ENCODE results near the gene SPDL1. TPM values are rescaled to one million over a fixed set of nuclear protein-coding genes. Genes with fewer than 3 reads are reported as not detected.

The SPDL1 gene
- total RNA-seq, 2 donors from 2014 or later: 8.0 to 13.7 TPM

- intact Hi-C loops (cut with DNase I): no loop called here
- no peaks in the 10 kb centered on the region for H3K27me3 ChIP-seq
- DNase-seq: no peak
- H3K36me3 ChIP-seq: peaks cover 11% of the 10 kb centered on the region
- H3K4me1 ChIP-seq: no peaks in the 10 kb centered on the region
- H3K9ac ChIP-seq (ENCODE audit: low read depth in 2 of 2, low read length in 2 of 2): no peak overlapping the region
- no peak overlapping the region for H3K4me3 ChIP-seq
- no peak overlapping the region for H3K27ac ChIP-seq
- no peak for TF ChIP-seq CTCF (IDR thresholded peaks at IDR 0.05)
- no peaks in the 10 kb centered on the region for H3K9me3 ChIP-seq
These were observed 8.1 kb downstream of the SPDL1 start for GRCh38 chr5:169591636-169592035.

- no peak overlapping the region for H3K27ac ChIP-seq
- no peak overlapping the region for H3K9ac ChIP-seq (ENCODE audit: low read depth in 2 of 2, low read length in 2 of 2)
These were observed 9.5 kb downstream of the SPDL1 start for GRCh38 chr5:169592937-169593650.

GRCh38 chr5:169595172-169595820 is 11.7 kb downstream of the SPDL1 start:
- DNase-seq: no peak
- no peak overlapping the region for H3K9ac ChIP-seq (ENCODE audit: low read depth in 2 of 2, low read length in 2 of 2)
- no peak for TF ChIP-seq CTCF (IDR thresholded peaks at IDR 0.05)
- no peaks in the 10 kb centered on the region for H3K27me3 ChIP-seq
- H3K27ac ChIP-seq: no peak overlapping the region
- no peak overlapping the region for H3K4me3 ChIP-seq
- intact Hi-C loops (cut with DNase I): no loop called here
- no peaks in the 10 kb centered on the region for H3K9me3 ChIP-seq
- peaks cover 11% of the 10 kb centered on the region for H3K36me3 ChIP-seq
- H3K4me1 ChIP-seq: no peaks in the 10 kb centered on the region

More at GRCh38 chr5:169592937-169593650, 9.5 kb downstream of the SPDL1 start:
- intact Hi-C loops (cut with DNase I): no loop called here
- no peaks in the 10 kb centered on the region for H3K27me3 ChIP-seq
- H3K9me3 ChIP-seq: no peaks in the 10 kb centered on the region
- no peak overlapping the region for H3K4me3 ChIP-seq
- peaks cover 11% of the 10 kb centered on the region for H3K36me3 ChIP-seq
- H3K4me1 ChIP-seq: no peaks in the 10 kb centered on the region
- no peak for TF ChIP-seq CTCF (IDR thresholded peaks at IDR 0.05)
- DNase-seq: no peak

GRCh38 chr5:169599451-169599850 is 15.9 kb downstream of the SPDL1 start:
- Histone ChIP-seq H3K4me3 (no peak overlapping the region), H3K36me3 (no peaks in the 10 kb centered on the region), H3K9me3 (no peaks in the 10 kb centered on the region), H3K4me1 (no peaks in the 10 kb centered on the region), H3K9ac (ENCODE audit: low read depth in 2 of 2, low read length in 2 of 2) (no peak overlapping the region), H3K27ac (no peak overlapping the region), H3K27me3 (no peaks in the 10 kb centered on the region)
- DNase-seq: no peak
- TF ChIP-seq CTCF (IDR thresholded peaks at IDR 0.05): no peak
- intact Hi-C loops (cut with DNase I): no loop called here

GRCh38 chr5:169602535-169602934 is 19.0 kb downstream of the SPDL1 start:
- DNase-seq: no peak
- no peak overlapping the region for H3K4me3 ChIP-seq
- H3K27ac ChIP-seq: no peak overlapping the region
- no peaks in the 10 kb centered on the region for H3K4me1 ChIP-seq
- H3K9me3 ChIP-seq: no peaks in the 10 kb centered on the region
- no peak for TF ChIP-seq CTCF (IDR thresholded peaks at IDR 0.05)
- H3K9ac ChIP-seq (ENCODE audit: low read depth in 2 of 2, low read length in 2 of 2): no peak overlapping the region
- no peaks in the 10 kb centered on the region for H3K27me3 ChIP-seq
- no peaks in the 10 kb centered on the region for H3K36me3 ChIP-seq
- intact Hi-C loops (cut with DNase I): no loop called here

All from colonic mucosa (tissue), 4 donors.